K562 (cell line): ENCODE measurements around the gene NEU1. TPM values are rescaled to one million over a fixed set of nuclear protein-coding genes. Genes with fewer than 3 reads are reported as not detected.
A peak's percentile ranks its signal among the peaks of the same experiment; 100 is the strongest.

Source experiments
- ATF7 ChIP-seq: fragments of 450-650 bp; IDR thresholded peaks from 2 replicates; pipeline ENCODE4 v1.7.1; 2014; ENCODE audit warnings: mild to moderate bottlenecking, moderate library complexity
- CHCHD3 ChIP-seq: fragments of 250-450 bp; sonication (Bioruptor Pico); IDR thresholded peaks from 2 replicates; pipeline ENCODE4 v2.1.2; 2022; ENCODE audit warnings: mild to moderate bottlenecking
- ILK ChIP-seq: fragments of 450-650 bp; IDR thresholded peaks from 2 replicates; pipeline ENCODE4 v1.6.1; 2016; ENCODE audit warnings: missing genetic modification characterization, low read depth, mild to moderate bottlenecking, missing compliant biosample characterization, moderate library complexity, borderline replicate concordance
- PCBP2 ChIP-seq: fragments of 200-400 bp; formaldehyde crosslinking; IDR thresholded peaks from 2 replicates; pipeline ENCODE4 v1.6.1; 2018; ENCODE audit warnings: low read length, low read depth, mild to moderate bottlenecking, moderate library complexity; ENCODE audit not compliant: poor library complexity, severe bottlenecking
- TAF9B ChIP-seq: fragments of 450-650 bp; IDR thresholded peaks from 2 replicates; pipeline ENCODE4 v1.6.1; 2018; ENCODE audit warnings: mild to moderate bottlenecking; ENCODE audit not compliant: partially characterized antibody
- TEAD4 ChIP-seq, 2 experiments: sonication (generic) in 1 of 2; formaldehyde crosslinking in 1 of 2; IDR thresholded peaks; 2 replicates each; pipeline versions ENCODE4 v1.6.1 to v1.8.0; 2012 to 2022; ENCODE audit warnings: borderline replicate concordance in 1 of 2, inconsistent platforms in 1 of 2, low read length in 1 of 2, mild to moderate bottlenecking in 1 of 2, missing genetic modification reagents in 1 of 2
- ZNF717 ChIP-seq: fragments of 250-450 bp; sonication (Bioruptor Pico); IDR thresholded peaks from 2 replicates; pipeline ENCODE4 v1.5.0; 2021
- ZZZ3 ChIP-seq: fragments of 450-650 bp; IDR thresholded peaks from 2 replicates; pipeline ENCODE4 v1.6.1; 2016; ENCODE audit warnings: antibody characterized with exemption, mild to moderate bottlenecking, moderate library complexity
- polyA plus RNA-seq, 8 experiments: library from polyadenylated mRNA; depleted of rRNA in 4 of 8; stranded (reverse) in 5 of 8; unstranded in 3 of 8; fragments of >200 nt; fragmentation: Nextera tagmentation in 2 of 8; fragmentation: Illumina TruSeq in 1 of 8; extraction: Ambion mirVana in 2 of 8; extraction: Trizol in 1 of 8; gene quantifications; 2 replicates each; pipeline versions ENCODE4 v1.2.1 to v1.2.3, GENCODE V29; 2011 to 2014; ENCODE audit warnings: inconsistent platforms in 1 of 8, missing spikeins in 1 of 8
- total RNA-seq, 7 experiments: library from RNA; depleted of rRNA in 6 of 7; stranded (reverse); fragments of >200 nt in 6 of 7; fragmentation: Illumina TruSeq in 2 of 7; extraction: Trizol in 2 of 7; gene quantifications; 2 replicates each; pipeline versions ENCODE4 v1.2.1 to v1.2.3, GENCODE V29; 2011 to 2021; ENCODE audit warnings: low replicate concordance in 1 of 7
- TF ChIP-seq, protein P1 (sequence below): fragments of 250-450 bp; sonication (Bioruptor Pico); IDR thresholded peaks from 2 replicates; pipeline ENCODE4 v1.4.0; 2020
- TF ChIP-seq, protein P2 (sequence below): fragments of 250-450 bp; sonication (Bioruptor Pico); IDR thresholded peaks from 2 replicates; pipeline ENCODE4 v1.8.0; 2021; ENCODE audit warnings: mild to moderate bottlenecking, moderate library complexity
- TF ChIP-seq, protein P3 (sequence below): fragments of 250-450 bp; sonication (Bioruptor Pico); IDR thresholded peaks from 2 replicates; pipeline ENCODE4 v1.5.1; 2021; ENCODE audit warnings: mild to moderate bottlenecking
- TF ChIP-seq, protein P4 (sequence below): fragments of 450-650 bp; IDR thresholded peaks from 2 replicates; pipeline ENCODE4 v1.6.1; 2017; ENCODE audit warnings: antibody characterized with exemption, mild to moderate bottlenecking

The NEU1 gene
- total and polyA plus RNA-seq, 9 of the 15 experiments (the other 6 are each of a cell fraction or from before 2014, with no cell fraction given), result 14.8 to 67.8 (median 51.0) TPM

DNA sequence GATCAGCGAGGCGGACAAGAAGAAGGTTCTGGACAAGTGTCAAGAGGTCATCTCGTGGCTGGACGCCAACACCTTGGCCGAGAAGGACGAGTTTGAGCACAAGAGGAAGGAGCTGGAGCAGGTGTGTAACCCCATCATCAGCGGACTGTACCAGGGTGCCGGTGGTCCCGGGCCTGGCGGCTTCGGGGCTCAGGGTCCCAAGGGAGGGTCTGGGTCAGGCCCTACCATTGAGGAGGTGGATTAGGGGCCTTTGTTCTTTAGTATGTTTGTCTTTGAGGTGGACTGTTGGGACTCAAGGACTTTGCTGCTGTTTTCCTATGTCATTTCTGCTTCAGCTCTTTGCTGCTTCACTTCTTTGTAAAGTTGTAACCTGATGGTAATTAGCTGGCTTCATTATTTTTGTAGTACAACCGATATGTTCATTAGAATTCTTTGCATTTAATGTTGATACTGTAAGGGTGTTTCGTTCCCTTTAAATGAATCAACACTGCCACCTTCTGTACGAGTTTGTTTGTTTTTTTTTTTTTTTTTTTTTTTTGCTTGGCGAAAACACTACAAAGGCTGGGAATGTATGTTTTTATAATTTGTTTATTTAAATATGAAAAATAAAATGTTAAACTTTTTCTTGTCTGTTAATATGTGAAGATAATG lies 32.9 kb downstream of the NEU1 start (continued):
- TF ChIP-seq, protein P1, sequence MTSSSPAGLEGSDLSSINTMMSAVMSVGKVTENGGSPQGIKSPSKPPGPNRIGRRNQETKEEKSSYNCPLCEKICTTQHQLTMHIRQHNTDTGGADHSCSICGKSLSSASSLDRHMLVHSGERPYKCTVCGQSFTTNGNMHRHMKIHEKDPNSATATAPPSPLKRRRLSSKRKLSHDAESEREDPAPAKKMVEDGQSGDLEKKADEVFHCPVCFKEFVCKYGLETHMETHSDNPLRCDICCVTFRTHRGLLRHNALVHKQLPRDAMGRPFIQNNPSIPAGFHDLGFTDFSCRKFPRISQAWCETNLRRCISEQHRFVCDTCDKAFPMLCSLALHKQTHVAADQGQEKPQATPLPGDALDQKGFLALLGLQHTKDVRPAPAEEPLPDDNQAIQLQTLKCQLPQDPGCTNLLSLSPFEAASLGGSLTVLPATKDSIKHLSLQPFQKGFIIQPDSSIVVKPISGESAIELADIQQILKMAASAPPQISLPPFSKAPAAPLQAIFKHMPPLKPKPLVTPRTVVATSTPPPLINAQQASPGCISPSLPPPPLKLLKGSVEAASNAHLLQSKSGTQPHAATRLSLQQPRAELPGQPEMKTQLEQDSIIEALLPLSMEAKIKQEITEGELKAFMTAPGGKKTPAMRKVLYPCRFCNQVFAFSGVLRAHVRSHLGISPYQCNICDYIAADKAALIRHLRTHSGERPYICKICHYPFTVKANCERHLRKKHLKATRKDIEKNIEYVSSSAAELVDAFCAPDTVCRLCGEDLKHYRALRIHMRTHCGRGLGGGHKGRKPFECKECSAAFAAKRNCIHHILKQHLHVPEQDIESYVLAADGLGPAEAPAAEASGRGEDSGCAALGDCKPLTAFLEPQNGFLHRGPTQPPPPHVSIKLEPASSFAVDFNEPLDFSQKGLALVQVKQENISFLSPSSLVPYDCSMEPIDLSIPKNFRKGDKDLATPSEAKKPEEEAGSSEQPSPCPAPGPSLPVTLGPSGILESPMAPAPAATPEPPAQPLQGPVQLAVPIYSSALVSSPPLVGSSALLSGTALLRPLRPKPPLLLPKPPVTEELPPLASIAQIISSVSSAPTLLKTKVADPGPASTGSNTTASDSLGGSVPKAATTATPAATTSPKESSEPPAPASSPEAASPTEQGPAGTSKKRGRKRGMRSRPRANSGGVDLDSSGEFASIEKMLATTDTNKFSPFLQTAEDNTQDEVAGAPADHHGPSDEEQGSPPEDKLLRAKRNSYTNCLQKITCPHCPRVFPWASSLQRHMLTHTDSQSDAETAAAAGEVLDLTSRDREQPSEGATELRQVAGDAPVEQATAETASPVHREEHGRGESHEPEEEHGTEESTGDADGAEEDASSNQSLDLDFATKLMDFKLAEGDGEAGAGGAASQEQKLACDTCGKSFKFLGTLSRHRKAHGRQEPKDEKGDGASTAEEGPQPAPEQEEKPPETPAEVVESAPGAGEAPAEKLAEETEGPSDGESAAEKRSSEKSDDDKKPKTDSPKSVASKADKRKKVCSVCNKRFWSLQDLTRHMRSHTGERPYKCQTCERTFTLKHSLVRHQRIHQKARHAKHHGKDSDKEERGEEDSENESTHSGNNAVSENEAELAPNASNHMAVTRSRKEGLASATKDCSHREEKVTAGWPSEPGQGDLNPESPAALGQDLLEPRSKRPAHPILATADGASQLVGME (CRISPR knock-in tag), result 0 out of 2 replicates have a peak, but pooled peaks have one; percentile 54
- TF ChIP-seq, protein P2, sequence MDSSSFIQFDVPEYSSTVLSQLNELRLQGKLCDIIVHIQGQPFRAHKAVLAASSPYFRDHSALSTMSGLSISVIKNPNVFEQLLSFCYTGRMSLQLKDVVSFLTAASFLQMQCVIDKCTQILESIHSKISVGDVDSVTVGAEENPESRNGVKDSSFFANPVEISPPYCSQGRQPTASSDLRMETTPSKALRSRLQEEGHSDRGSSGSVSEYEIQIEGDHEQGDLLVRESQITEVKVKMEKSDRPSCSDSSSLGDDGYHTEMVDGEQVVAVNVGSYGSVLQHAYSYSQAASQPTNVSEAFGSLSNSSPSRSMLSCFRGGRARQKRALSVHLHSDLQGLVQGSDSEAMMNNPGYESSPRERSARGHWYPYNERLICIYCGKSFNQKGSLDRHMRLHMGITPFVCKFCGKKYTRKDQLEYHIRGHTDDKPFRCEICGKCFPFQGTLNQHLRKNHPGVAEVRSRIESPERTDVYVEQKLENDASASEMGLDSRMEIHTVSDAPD (CRISPR knock-in tag), result no peak
- TF ChIP-seq CHCHD3, result no peak
- TF ChIP-seq ZNF717 (CRISPR knock-in tag), result no peak
- peak; percentile 27 for TF ChIP-seq TEAD4 (IDR thresholded peaks at IDR 0.05; ENCODE audit: low read length)
- TF ChIP-seq TEAD4 (CRISPR knock-in tag; IDR thresholded peaks at IDR 0.05; ENCODE audit: borderline replicate concordance), result no peak
- no peak for TF ChIP-seq TAF9B
- TF ChIP-seq, protein P3, sequence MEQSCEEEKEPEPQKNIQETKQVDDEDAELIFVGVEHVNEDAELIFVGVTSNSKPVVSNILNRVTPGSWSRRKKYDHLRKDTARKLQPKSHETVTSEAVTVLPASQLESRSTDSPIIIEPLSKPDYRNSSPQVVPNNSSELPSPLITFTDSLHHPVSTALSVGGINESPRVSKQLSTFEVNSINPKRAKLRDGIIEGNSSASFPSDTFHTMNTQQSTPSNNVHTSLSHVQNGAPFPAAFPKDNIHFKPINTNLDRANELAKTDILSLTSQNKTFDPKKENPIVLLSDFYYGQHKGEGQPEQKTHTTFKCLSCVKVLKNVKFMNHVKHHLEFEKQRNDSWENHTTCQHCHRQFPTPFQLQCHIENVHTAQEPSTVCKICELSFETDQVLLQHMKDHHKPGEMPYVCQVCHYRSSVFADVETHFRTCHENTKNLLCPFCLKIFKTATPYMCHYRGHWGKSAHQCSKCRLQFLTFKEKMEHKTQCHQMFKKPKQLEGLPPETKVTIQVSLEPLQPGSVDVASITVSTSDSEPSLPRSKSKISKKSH (CRISPR knock-in tag), result no peak
- peak; percentile 41; the same call in 1 of the 2 replicates for TF ChIP-seq ATF7
- TF ChIP-seq ZZZ3, result no peak
- TF ChIP-seq, protein P4, sequence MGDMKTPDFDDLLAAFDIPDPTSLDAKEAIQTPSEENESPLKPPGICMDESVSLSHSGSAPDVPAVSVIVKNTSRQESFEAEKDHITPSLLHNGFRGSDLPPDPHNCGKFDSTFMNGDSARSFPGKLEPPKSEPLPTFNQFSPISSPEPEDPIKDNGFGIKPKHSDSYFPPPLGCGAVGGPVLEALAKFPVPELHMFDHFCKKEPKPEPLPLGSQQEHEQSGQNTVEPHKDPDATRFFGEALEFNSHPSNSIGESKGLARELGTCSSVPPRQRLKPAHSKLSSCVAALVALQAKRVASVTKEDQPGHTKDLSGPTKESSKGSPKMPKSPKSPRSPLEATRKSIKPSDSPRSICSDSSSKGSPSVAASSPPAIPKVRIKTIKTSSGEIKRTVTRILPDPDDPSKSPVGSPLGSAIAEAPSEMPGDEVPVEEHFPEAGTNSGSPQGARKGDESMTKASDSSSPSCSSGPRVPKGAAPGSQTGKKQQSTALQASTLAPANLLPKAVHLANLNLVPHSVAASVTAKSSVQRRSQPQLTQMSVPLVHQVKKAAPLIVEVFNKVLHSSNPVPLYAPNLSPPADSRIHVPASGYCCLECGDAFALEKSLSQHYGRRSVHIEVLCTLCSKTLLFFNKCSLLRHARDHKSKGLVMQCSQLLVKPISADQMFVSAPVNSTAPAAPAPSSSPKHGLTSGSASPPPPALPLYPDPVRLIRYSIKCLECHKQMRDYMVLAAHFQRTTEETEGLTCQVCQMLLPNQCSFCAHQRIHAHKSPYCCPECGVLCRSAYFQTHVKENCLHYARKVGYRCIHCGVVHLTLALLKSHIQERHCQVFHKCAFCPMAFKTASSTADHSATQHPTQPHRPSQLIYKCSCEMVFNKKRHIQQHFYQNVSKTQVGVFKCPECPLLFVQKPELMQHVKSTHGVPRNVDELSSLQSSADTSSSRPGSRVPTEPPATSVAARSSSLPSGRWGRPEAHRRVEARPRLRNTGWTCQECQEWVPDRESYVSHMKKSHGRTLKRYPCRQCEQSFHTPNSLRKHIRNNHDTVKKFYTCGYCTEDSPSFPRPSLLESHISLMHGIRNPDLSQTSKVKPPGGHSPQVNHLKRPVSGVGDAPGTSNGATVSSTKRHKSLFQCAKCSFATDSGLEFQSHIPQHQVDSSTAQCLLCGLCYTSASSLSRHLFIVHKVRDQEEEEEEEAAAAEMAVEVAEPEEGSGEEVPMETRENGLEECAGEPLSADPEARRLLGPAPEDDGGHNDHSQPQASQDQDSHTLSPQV, result no peak
- TF ChIP-seq ILK, result no peak
- TF ChIP-seq PCBP2, result no peak
